NCI-H2196 treated with DMSO at 0.1 percent for 48 hours (cell line): ENCODE results near the gene KDM2A.
"Not testable (repeated sequence)": the region's sequence is repeated elsewhere in the genome, so short reads cannot be mapped to it uniquely, and the experiment has no call there.

Experiments used
- DNase-seq: peaks from one replicate; lab custom pipeline; 2025; ENCODE audit not compliant: unreplicated experiment; lab: John Stamatoyannopoulos, UW

The KDM2A gene

GRCh38 chr11:67117672-67118180, 1.3 kb upstream of the KDM2A start:
- no peak for DNase-seq

GRCh38 chr11:67118181-67118766, 789 bp upstream of the KDM2A start:
- no peak for DNase-seq

GRCh38 chr11:67119585-67120391, 725 bp downstream of the KDM2A start:
- no peak for DNase-seq

- DNase-seq, result no peak
These were observed 1.4 kb downstream of the KDM2A start for GRCh38 chr11:67120456-67120855.

GRCh38 chr11:67120881-67121710, 2.0 kb downstream of the KDM2A start:
- no peak for DNase-seq

GRCh38 chr11:67123801-67124200, 4.7 kb downstream of the KDM2A start:
- not testable (repeated sequence) for DNase-seq

GRCh38 chr11:67126243-67126642, 7.2 kb downstream of the KDM2A start:
- DNase-seq, result not testable (repeated sequence)

- no peak for DNase-seq
These were observed 7.9 kb downstream of the KDM2A start for GRCh38 chr11:67126986-67127385.

GRCh38 chr11:67130861-67131260, 11.8 kb downstream of the KDM2A start:
- DNase-seq, result not testable (repeated sequence)

GRCh38 chr11:67136156-67136555, 17.1 kb downstream of the KDM2A start:
- DNase-seq, result no peak

- no peak for DNase-seq
These were observed 19.9 kb downstream of the KDM2A start for GRCh38 chr11:67138922-67139321.

- no peak for DNase-seq
These were observed 27.6 kb downstream of the KDM2A start for GRCh38 chr11:67146516-67147226.

GRCh38 chr11:67153971-67154370, 34.9 kb downstream of the KDM2A start:
- no peak for DNase-seq

- no peak for DNase-seq
These were observed 35.7 kb downstream of the KDM2A start for GRCh38 chr11:67154726-67155125.

GRCh38 chr11:67157691-67158090, 38.6 kb downstream of the KDM2A start:
- no peak for DNase-seq

GRCh38 chr11:67158221-67158620, 39.2 kb downstream of the KDM2A start:
- DNase-seq, result no peak

- DNase-seq, result no peak
These were observed 41.0 kb downstream of the KDM2A start for GRCh38 chr11:67160045-67160444.

GRCh38 chr11:67160872-67161783, 42.1 kb downstream of the KDM2A start:
- no peak for DNase-seq

- DNase-seq, result no peak
These were observed 43.9 kb downstream of the KDM2A start for GRCh38 chr11:67163006-67163405.

- no peak for DNase-seq
These were observed 46.6 kb downstream of the KDM2A start for GRCh38 chr11:67165623-67166022.
